Ishikawa (cell line): Measurements from ENCODE around the gene CKAP5.

Source experiments
- CEBPB ChIP-seq: IDR thresholded peaks from 2 replicates; pipeline ENCODE4 v1.6.1; 2012
- EGR1 ChIP-seq: IDR thresholded peaks from 2 replicates; pipeline ENCODE4 v1.6.1; 2012
- EP300 ChIP-seq: IDR thresholded peaks from 2 replicates; pipeline ENCODE4 v1.6.1; 2012; ENCODE audit warnings: borderline replicate concordance
- TAF1 ChIP-seq: IDR thresholded peaks from 2 replicates; pipeline ENCODE4 v1.6.1; 2012; ENCODE audit warnings: low read depth, mild to moderate bottlenecking

- no peak for TF ChIP-seq EP300
- no peak for TF ChIP-seq CEBPB
- TF ChIP-seq EGR1 = no peak
- TF ChIP-seq TAF1 = no peak
Observed at GRCh38 chr11:46826310-46827044, 19.6 kb downstream of the CKAP5 start.
